ENCODE measurements around the gene RRP8.

Gene RRP8

DNA sequence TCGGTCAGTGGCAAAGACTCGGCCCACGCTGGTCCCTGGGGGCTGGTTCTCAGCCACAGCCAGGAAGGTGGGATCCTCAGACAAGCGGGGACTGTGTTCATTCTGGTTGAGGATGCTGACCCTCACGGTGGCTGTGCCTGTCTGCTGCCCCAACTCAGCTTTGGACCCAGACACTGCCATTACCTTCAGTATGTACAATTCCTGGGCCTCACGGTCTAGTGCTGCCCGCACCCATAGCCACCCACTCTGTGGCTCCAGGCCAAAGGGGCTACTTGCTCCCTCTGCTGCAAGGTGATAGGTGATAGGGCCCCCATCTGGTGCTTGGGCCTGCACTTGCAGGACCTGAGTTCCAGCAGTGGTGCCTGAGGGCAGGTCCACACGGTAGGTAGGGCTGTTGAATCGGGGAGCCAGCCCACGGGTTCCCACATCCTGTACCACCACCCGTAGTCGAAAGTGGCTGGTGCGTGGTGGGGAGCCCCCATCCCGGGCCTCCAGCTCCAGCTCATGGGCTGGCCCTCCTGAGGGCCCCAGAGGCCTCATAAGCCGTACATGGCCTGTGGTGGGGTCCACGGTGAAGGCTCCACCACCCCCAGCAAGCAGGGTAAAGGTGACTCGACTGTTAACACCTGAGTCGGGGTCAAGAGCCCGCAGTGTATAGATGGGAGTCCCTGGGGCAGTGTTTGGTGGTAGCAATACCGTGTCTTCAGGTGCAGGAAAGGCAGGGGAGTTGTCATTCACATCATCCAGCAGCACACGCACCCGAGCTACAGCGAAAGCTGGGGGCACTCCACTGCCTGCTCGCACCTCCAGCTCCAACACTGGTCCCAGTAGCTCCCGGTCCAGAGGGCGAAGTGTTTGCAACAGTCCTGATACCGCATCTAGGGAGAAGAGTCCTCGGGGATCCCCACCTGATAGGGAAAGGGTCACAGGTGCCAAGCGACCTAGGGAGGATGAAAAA is 29.0 kb upstream of the RRP8 start:
- no peak for DNase-seq

DNA sequence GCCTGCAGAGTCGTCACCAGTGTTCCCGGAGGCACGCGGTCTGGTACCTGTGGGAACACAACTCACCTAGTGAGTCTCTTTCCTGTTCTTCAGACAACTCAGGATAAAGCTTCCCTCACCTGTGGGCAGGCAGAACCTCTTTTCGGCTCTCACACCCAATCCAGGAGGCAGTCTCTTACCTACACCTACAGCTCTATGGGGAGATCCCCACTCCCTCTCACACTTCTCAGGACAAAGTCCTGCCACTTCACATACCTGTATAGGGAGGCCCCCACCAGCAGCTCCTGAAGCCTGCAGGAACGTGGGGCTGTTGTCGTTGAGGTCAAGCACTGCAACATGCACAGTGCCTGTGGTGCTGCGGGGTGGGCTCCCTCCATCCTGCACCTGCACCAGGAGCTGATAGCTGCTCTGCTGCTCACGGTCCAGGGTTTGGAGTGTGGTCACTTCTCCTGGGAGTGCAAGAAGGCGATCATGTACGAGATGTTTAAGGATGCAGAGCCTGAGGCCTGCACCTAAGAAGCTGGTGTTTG is 28.0 kb upstream of the RRP8 start:
- no peak for DNase-seq

DNA sequence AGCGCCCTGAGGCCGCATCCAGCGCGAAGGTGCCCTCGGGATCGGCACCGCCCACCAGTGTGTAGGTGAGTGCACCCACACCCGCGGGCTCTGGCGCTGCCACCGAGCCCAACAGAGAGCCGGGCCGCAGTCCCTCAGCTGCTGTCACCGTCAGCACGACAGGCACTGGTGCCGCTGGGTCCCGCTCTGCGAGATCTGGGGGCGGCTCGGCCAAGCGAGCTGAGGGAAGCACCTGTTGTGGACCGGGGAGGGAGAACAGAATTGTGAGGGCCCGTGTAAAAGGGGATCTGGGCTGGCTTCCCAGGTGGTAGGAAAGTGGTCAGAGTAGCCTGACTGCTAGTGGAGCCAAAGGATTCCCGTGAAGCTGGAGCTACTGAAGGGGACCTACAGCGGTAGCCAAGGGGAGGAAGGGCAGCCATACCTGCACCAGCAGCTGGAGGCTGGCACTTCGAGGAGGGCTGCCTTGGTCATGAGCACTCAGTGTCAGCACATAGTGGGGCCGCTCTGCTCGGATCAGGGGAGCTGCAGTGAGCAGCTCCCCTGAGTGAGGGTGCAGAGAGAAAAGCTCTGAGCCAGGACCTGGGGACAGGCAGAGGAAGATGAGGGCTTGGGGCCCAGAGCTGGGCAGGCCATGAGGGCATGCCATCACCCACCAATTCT is 27.3 kb upstream of the RRP8 start:
- no peak for DNase-seq

DNA sequence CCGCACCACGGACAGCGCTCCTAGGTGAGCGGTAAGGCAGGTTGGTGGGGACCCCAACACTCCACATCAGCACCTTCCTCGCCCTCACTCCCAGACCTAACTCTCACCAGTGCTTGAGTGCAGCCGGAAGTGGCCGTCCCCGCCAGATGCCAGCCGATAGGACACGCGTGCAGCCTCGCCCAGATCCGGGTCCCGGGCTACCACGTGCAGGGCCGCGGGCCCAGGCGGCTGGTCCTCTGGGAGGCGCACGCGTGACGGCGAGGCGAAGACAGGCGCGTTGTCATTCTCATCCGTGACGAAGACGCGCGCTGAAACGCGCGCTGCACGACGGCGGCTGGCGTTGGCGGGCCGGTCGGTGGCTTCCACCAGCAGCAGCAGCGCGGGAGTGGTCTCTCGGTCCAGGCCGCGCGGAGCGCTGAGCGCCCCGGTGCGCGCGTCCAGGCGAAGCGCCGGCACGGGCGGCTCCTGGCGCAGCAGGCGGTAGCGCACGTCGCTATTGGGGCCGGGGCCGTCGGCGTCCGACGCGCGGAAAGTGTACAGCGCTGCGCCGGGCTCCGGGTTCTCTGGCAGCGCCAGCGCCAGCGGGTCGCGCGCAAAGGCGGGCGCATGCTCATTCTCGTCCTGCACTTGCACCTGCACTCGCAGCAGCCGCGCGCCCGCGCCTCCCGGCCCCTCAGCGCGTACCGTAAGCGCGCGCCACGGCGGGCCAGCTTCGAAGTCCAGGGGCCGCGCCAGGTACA is 26.6 kb upstream of the RRP8 start:
- DNase-seq: no peak

DNA sequence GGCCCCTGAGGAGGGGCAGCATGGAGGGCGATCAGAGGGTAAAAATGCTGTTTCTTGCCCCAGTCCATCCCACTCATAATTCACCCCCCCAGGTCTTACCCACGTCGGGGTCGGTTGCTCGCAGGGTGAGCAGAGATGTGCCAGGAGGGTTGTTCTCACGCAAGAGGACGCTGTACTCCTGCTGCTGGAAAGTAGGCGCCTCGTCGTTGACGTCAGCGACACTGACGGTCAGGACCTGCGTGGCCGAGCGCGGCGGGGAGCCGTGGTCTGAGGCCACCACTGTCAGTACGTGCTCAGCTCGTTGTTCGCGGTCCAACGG is 26.1 kb upstream of the RRP8 start:
- no peak for DNase-seq

DNA sequence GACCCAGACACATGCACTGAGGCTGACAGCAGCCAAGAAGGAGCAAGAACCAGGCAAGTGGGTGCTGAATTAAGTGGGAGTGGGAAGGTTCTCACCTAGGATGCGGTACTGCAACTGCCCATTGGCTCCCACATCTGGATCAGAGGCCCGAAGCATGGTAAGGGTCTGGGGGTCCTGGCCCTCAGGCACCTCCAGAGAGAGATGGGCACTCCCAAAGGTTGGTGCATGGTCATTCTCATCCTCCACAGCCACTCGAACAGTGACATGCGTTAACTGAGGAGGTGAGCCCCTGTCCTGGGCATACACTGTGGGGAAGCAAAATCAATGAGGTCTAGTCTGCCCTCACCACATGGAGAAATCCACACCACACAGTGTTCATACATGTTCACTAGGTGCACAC is 25.1 kb upstream of the RRP8 start:
- no peak for DNase-seq

DNA sequence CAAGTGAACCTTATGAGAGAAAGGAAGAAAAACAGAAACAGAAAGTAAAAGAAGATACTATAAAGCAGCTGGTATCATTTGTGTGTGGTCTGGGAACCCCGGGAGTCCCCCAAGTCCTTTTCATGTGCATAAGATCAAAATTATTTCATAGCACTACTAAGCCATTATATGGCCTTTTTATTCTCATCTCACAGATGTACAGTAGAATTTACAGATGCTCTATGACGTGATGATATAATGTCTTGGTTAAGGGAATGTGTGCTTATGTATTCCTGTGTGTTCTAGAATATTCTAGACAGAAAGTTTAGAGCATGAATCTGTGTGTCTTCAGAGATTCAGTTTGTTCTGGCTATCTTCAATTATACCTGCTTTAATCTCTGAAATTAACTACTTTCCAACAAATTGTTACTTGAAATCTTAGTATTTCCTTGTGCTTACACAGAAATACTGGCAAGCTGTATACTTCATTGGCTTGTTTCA is 24.4 kb upstream of the RRP8 start:
- DNase-seq: no peak

DNA sequence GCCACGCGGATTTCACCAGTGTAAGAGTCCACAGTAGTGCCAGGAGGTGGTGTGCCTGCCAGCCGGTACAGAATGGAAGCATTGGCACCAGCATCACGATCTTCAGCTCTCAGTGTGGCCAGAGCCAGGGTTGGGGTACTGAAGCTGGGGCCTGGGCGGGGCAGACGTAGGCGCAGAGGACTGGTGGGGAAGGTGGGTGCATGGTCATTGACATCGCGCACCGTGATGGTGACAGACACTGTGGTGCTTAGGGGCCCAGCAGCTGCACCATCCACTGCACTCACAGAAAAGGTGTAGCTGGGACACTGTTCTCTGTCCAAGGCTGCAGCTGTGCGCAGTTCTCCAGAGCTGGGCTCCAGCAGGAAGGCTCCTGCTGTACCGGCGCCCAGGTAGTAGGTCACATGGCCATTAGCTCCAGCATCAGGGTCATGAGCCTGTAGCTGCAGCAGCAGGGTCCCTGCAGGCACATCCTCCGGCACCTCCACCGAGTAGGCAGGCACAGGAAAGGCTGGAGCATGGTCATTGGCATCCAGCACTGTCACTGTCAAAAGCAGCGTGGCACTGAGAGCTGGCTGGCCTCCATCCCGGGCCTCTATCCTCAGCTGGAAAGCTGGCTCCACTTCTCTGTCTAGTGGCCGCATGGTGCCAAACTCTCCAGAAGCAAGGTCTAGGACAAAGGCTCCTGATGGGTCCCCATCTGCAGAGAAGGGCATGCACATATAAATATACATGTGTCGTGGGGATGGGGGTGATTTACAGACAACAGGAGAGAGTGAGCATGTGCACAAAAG is 23.8 kb upstream of the RRP8 start:
- DNase-seq: no peak

DNA sequence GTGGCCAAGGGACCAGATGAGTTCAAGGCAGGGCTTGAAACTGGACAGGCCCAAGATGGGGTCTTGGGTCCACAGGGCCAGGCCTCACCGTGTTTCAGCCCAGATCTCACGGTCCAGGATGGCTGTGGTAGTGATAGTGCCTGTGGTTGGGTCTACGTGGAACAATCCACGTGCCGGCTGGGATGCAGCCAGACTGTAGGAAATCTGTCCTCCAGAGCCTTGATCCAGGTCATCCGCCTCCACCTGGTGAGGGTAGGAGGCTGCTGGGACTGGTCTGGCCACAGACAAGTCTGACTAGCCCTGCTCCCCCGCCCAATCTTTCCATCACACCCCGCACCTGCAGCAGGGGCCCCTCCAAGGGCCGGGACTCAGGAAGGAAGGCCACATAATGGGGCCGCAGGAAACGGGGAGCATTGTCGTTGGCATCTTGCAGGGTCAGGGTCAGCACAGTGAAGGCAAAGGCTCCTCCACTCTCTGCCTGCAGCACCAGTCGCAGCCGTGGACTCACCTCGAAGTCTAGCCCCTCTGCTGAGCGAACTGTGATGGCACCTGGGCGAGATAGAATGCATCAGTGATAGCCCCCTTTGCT is 22.5 kb upstream of the RRP8 start:
- no peak for DNase-seq

DNA sequence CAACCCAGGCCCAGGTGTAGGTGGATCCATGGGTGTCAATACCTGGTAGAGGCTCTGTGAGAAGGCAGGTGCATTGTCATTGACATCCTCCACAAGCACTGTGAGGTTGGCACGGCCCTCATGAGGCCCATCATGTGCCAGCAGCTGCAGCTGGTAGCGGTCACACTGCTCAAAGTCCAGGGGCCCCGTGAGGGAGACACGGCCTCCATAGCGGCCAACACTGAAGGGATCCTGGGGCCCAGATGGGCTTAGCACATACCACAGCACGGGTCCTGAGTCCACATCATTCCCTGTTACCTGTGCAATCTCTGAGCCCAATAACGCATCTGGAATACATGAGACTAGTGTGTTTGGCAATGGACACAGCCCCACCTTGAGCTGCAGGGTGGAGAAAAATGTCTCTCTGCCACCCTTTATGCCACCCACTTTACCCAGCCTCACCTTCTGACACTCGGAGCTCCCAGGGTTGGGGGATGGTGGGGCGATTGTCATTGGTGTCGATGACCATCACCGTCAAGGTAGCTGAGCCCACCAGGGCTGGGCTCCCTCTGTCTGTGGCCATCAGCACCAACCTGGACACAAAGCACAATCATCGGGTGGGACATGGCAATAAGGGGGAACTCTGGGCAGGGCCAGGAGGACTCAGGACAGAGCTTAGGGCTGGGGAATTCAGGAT is 21.9 kb upstream of the RRP8 start:
- no peak for DNase-seq

DNA sequence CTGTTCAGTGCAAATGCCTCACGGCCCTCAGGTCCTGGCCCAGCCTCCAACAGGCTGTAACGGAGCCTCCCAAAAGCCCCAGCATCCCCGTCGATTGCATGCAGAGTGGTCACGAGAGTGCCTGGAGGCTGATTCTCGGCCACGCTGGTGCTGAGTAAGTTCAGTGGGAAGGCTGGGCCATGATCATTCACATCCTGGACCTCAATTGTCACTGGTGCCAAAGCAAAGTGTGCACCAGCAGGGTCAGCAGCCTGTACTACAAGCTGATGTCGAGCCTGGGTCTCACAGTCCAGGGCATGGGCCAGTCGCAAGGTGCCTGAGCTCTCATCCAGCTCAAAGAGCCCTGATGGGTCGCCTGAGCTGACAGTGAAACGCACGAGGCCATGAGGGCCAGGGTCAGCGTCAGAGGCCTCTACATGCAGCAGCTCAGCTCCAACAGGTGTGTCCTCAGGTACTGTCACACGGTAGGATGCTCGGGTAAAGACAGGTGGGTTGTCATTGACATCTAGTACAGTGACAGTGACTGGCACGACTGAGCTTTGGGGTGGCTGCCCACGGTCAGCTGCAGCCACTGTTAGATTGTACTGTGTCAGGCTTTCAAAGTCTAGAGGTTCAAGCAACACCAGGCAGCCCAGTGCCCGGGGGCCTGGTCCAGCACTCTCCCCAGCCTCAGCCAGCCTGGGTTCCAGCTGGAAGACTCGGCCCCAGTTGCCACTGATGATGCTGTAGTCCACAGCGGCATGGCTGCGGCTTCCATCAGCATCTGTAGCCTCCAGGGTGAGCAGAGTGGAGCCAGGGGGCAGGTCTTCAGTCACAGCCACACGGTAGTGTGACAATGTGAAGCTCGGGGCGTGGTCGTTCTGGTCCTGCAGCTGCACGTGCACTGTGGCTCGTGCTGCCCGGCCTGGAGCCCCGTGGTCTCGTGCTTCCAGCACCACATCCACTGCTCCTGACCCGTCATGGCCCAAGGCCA is 20.3 kb upstream of the RRP8 start:
- DNase-seq: no peak

DNA sequence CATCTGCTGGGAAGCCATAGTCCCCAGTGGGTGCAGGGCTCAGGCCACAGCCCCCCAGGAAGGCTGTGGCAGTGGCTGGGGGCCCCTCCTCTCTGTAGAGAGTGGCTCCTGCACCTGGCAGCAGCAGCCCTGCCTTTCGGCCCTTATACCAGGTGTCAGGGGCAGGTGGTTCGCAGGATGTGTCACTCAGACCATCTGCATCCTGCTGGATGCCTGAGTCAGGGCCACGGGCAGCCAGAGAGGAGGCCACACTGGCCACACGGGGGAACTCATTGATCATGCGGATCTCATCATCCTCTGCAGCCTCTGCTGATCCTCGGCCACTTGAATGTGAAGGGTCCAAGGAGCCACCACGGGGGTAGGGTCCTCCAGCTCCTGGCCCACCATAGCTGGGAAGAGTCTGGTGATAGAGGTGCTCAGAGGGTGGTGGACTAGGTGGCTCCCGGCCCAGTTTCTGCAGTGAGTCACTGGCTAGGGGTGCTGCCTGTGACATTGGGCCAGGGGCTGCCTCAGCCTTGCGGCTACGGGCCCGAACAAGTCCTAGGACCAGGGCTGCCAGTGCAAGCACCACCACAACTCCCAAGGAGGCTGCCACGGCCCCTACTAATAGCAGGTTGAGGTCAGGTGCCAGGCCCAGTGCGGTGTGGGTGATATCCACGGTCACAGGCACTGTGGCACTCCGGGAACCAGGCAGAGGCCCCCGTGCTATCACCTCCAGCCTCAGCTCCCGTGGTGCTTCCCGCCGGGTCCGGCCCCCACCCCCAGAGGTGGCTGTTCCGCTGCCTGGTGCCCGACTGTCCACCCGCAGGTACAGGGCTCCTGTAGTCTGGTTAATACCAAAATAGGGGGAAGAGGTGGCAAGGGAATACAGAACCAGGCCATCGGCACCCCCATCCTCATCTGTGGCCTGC is 19.1 kb upstream of the RRP8 start:
- DNase-seq: no peak

DNA sequence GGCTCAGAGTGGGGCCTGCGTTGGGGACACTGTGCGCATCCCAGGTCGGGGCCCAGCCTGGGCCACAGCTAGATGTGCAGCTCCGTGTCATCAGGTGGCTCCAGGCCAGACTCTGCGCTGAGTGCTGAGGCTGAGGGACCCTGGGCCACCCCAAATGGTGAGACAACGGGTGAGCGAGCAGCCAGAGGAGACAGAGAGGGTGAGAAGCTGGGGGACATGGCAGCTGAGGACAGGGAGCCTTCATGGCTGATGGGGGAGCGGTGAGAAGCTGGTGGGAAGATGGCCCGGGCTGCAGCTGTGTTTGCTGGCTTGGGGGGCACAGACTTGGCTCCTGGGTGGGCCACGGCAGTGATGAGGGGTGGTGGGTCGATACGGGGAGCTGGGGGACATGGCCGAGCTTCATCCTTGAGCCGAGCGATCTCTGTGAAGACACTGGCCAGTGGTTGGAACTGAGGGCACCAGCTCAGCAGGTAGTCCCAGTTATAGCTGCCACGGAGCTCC is 18.3 kb upstream of the RRP8 start:
- no peak for DNase-seq

DNA sequence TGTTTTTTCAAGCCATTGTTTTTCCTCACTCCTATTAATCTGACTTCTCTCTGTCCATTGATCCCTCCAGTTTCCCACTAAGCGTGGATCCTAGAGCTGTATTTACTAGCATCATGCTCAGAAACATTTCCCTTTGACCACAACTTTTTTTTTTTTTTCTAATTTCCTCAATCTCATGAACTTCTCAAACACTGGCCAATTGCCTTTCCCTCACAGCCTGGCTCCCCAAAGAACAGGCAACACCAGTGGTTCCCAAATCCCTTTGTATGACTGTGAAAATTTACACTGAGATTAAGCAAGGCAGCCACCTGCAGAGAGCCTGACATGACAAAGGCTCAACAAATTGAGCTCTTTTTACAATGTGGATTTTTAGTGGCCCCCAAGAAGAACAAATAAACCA is 17.2 kb upstream of the RRP8 start:
- no peak for DNase-seq

DNA sequence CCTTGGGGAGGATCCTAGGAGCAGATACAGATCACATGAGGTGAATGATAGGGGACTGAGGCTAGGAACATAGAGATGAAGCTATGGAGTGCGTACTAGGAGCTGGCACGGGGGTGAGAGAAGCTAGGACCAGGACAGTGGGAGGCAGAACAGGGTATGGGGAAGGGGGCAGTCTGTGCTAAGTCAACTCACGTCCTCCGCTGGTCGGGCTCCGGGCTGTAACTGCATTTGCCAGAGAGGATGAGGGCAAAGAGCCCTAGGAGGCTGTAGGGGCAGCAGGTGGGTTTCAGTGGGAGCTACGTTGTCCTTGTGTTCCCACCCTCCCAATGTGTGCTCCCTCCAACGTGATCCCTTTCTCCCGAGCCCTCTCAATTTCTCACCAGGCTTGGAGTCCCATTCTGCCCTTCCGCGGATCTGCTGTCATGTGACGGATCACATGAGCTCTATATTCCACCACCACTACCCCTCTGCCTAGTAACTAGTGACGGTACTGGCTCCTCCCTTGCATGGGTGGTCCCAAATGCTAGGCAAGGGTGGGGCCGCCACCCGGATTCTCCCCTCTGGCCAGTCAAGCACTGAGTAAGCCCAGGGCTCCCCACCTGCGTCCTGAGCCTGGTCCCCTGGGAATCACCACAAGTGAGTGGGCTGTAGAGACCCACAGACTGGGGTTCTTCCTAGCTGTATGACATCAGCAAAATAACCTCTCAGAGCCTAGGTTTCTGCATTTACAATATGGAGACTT is 15.8 kb upstream of the RRP8 start, which contains the start of gene TPP1:
Gene TPP1, minus strand, starts transcription at position 419 of the 742 bp plus-strand sequence. Its CDS starts 22 bp downstream, at position 397.
- peak; percentile 79 for DNase-seq

DNA sequence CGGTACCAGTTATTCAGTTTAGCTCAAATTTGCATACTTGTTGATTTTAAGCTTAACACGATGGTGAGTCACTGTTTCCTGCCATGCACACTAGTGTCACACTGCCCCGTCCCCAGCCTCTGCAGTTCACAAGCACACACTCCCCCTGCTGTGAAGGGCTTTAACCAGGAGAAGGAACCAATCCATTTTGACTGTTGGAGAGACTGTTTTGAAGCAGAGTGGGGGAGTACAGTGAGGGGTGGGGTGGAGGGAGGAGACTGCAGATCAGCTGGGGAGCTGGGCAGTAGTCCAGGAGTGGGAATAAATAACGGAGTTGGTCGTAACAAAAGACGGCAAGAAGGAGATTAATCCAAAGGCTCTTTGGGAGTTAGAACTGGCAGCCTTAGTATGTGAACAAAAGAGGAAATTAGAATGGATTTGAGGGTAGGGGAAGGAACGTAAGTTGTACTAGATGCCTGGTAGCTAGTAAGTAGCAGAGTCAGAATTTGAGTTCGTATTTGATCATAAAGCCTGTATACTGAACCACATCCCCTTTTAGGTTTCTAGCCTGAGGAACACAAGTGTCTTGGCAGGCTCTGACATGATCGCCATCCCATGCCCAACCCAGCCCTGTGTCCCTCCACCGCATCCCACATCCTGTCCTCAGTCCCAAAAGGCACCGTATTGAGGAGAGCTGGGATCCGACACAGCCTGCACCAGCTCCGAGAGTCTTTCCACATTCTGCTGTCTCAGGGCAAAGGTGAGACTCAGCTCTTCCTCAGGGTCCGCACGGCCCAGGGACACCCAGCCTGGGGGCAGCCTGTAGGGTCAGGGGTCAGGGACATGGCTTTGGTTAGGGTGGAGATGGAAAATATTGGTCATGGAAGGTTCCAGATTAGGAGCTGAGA is 14.9 kb upstream of the RRP8 start:
- peak; percentile 56 for DNase-seq

DNA sequence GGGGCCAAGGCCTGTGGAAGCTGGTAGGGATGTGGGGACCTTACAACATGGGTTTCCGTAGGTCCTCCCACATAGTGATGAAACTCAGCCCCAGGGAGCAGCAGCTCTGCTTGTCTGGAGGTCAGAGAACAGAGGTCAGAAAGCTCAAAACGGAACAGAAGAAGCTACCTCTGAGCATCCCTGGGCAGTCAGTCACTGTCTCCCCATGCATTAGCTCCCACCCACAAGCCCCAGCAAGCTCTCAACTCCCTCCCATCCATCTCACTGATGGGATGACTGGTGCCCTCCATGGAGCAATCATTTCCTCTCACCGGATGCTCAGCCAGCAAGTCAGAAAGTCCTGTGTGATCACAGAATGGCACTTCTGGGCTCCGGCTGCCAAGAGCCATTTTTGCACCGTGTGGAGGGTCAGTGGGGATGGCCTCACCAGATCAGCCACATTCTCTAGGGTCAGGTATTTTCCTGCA is 13.9 kb upstream of the RRP8 start:
- no peak for DNase-seq

Data from activated CD4-positive, alpha-beta T cell treated with anti-CD3 and anti-CD28 coated beads for 1 hour (primary cell).